HG02763 (cell line): Measurements from ENCODE around the gene ADGRG6.
"Not testable (repeated sequence)": the region's sequence is repeated elsewhere in the genome, so short reads cannot be mapped to it uniquely, and the experiment has no call there.

Experiments
- ATAC-seq: cut with Tn5 transposase; IDR thresholded peaks from one replicate; pipeline ENCODE4 v1.9.1; 2021; ENCODE audit warnings: mild to moderate bottlenecking, moderate library complexity; ENCODE audit not compliant: unreplicated experiment

ADGRG6 gene

GRCh38 chr6:142301651-142302391 lies at the start of gene ADGRG6:
Gene ADGRG6 (plus strand): TSS chr6:142302007. CDS start chr6:142302330, 323 bp downstream.
- peak; percentile 63 for ATAC-seq

DNA sequence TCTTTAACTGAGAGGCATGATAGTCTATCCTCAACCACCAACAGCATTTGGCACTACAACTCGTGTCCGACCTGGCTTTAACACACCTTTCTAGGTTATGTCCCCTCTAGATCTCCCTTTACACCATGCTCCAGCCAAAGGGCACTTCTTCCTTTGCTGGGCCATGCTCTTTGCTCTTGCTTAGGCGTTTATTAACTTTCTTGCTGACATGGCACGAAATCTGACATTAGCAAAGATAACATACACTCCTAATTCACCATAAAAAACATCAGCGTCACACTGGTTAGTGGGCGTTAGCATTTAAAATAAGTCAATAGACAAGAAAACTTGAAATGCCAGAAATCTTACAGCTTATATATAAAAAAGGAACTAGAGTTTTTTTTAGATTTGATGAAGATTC lies 47.3 kb upstream of the ADGRG6 start:
- ATAC-seq = no peak

GRCh38 chr6:142255785-142256184 lies 46.0 kb upstream of the ADGRG6 start:
- no peak for ATAC-seq

DNA sequence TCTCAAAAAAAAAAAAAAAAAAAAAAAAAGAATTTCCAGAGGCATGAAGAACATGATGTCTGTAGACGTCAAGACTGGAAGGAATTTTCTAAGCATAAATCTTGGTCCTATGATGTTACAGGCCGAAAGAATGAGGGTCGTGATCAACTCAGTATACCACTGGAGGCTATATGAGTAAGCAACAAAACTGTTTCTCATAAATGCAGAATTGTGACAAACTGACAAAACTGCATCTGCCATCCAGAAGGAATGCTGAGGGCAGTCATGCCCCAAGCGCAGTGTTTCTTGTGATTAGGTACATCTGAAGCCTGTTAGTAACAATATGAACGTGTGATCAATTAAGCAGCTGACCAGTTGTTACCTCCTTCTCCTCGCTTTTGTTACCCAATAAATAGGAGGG lies 43.5 kb upstream of the ADGRG6 start:
- ATAC-seq = no peak

DNA sequence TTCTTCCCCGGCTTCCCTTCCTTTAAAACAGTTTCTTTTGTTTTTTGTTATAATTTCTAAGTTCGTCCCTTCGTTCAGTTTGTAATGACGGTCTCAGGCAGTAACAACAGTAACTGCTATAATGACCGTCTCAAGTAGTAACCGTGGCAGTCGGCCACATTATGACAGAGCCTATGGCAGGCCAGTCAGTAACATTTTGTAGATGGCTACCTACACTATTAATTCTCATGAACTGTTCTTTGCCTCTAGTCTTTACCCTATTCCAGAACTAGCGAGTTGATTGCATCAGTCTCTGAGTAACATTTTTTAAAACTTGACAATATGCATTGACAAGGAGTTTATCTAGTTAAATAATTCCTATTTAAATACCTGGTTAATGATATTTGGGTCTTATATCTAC lies 43.0 kb upstream of the ADGRG6 start:
- no peak for ATAC-seq

GRCh38 chr6:142260748-142261147 lies 41.1 kb upstream of the ADGRG6 start:
- ATAC-seq = no peak

- ATAC-seq = no peak
These were observed 39.6 kb upstream of the ADGRG6 start for GRCh38 chr6:142262231-142262630.

GRCh38 chr6:142265476-142265875 lies 36.3 kb upstream of the ADGRG6 start:
- ATAC-seq = no peak

- ATAC-seq = no peak
These were observed 35.7 kb upstream of the ADGRG6 start for GRCh38 chr6:142266060-142266459.

- no peak for ATAC-seq
These were observed 30.3 kb upstream of the ADGRG6 start for GRCh38 chr6:142271476-142271875.

DNA sequence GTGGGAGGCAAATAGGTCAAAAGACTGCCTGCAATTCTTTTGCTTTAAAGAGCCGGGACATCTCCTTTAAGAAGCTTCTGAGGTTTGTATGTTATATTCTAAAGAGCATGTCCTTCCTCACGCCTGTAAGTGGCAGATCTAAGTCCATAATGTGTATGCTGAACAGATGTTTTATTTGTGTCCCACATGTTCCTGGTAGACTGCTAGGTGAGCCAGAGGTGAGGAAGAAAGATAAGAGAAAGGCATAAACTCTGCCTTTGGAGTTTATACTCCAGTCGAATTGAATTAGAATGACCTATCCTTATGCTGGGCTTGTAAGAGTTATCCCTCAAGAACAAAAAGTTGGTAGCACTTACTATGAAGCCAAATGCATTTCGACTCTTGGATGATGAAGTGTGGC lies 27.2 kb upstream of the ADGRG6 start:
- no peak for ATAC-seq

- no peak for ATAC-seq
These were observed 26.4 kb upstream of the ADGRG6 start for GRCh38 chr6:142275236-142276006.

- ATAC-seq = no peak
These were observed 25.6 kb upstream of the ADGRG6 start for GRCh38 chr6:142276256-142276655.

DNA sequence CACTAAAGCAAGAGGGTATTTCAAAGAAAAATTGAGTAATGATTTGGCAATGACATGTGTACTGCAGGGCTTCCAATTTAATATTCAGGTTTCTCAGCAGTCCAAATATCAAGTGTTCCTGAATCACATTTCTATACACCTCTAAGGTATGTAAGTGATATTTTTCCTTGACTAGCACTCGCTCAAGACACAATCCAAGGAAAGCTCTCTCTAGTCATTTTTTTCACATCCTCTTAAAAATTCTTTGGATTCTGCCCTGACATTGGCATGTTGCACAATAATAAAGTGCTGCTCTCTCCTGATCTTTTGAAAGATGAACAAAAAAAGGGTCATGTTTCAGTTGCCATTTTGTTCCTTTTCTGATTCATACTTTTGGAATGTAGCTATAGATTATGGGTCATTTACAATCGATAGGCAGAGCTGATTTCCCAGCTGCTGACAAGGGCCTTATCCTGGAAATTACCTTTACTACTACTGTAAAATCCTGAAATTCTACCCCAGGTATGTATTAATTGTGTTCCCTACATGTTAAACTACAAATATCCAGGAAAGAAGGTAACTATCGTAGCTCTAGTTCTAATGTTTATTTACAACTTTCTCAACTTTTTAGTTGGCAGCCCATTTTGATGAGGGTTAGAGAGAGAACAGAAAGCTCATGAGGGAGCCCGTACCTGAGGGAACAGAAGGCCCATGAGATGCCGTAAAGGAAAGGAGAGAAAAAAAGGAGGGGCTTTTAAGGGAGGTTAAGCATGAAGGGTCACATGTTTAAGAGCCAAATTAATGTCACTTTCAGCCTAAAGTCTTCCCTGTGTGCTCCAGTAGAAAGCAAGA lies 22.2 kb upstream of the ADGRG6 start:
- ATAC-seq = no peak

- ATAC-seq = no peak
These were observed 21.5 kb upstream of the ADGRG6 start for GRCh38 chr6:142280265-142280664.

GRCh38 chr6:142280927-142281326 lies 20.9 kb upstream of the ADGRG6 start:
- ATAC-seq = no peak

GRCh38 chr6:142283138-142283537 lies 18.7 kb upstream of the ADGRG6 start:
- not testable (repeated sequence) for ATAC-seq

DNA sequence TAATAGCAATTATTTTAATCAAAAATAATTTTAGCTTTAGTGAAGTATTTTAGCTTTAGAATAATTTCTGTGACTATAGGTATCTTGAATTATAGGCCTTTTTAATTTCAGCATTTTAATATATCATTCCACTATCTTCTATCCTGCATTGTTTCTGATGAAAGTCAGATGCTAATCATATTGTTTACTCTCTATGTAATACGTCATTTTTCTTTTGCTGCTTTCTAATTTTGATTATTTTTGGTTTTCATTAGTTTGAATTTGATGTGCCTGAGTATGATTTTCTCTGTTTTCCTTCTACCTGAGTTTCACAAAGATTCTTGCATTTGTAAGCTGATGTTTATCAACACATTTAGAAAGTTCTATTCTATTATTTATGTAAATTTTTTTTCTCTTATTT lies 17.4 kb upstream of the ADGRG6 start:
- no peak for ATAC-seq

DNA sequence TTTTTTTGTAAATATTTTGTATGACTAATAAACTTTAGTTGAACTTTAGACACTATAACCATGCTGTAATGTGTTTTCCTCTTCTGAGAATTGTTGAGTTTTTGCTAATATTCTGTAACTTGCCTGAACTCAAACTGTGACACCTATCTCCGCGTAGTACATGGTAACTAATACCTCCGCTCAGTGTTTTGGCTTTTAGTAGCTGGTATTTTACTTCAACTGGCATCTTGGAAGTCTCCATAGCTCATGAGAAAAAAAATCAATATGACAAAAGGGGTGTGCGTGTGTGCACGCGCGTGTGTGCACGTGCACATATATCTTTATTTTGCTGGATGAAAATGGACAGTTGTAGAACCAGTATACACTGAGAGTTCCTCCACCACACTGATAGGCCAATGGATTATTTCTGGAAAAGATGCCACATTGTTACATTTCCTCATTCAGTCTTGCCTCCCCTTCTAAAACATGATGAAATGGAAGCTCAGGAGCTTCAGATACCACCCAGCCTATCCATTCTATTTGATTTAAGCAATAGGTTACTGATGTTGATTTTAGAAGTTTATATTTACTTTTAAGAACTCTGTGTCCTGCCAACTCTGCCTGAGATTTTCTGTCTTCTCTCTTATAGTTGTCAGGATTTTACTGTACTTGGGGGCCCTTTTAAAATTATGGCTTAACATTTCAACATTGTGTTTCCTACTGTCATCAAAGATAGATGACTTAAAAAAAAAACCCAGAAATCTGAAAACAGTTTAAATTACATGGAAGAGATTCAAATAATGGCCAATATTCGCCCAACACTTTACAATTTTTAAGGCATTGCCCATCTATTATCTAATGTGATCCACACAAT lies 16.3 kb upstream of the ADGRG6 start:
- no peak for ATAC-seq

GRCh38 chr6:142286088-142286409 lies 15.8 kb upstream of the ADGRG6 start:
- no peak for ATAC-seq

- ATAC-seq = no peak
These were observed 12.1 kb upstream of the ADGRG6 start for GRCh38 chr6:142289687-142290086.
